HL-60 (cell line): ENCODE data around the gene SNX10.

ENCODE experiments used
- DNase-seq, 2 experiments: peaks; one replicate each; pipeline ENCODE4 v3.0.0-alpha.2; 2010 to 2020; ENCODE audit warnings: low read depth in 1 of 2, low spot score in 1 of 2
- H3K27ac ChIP-seq: fragments of 250-450 bp; sonication (Bioruptor Pico); replicated peaks from 2 replicates; pipeline ENCODE4 v1.5.1; 2020; ENCODE audit warnings: mild to moderate bottlenecking, moderate library complexity
- H3K27me3 ChIP-seq: fragments of 250-450 bp; sonication (Bioruptor Pico); 2 replicates; pipeline ENCODE4 v1.5.1; 2021; ENCODE audit warnings: mild to moderate bottlenecking, moderate library complexity; ENCODE audit not compliant: insufficient read depth, poor library complexity, severe bottlenecking
- H3K4me3 ChIP-seq: replicated peaks from 2 replicates; pipeline ENCODE4 v1.5.1; 2011; ENCODE audit warnings: mild to moderate bottlenecking, control low read depth, low read length; ENCODE audit not compliant: insufficient read depth
- GABPA ChIP-seq: IDR thresholded peaks from 2 replicates; pipeline ENCODE4 v1.6.1; 2012; ENCODE audit warnings: low read depth
- POLR2AphosphoS5 ChIP-seq: IDR thresholded peaks from 2 replicates; pipeline ENCODE4 v1.6.1; 2012; ENCODE audit warnings: low read depth
- REST ChIP-seq: IDR thresholded peaks from 2 replicates; pipeline ENCODE4 v1.6.1; 2012; ENCODE audit warnings: low read depth; ENCODE audit not compliant: insufficient replicate concordance
- SPI1 ChIP-seq: IDR thresholded peaks from 2 replicates; pipeline ENCODE4 v1.6.1; 2012; ENCODE audit warnings: low read depth, mild to moderate bottlenecking, borderline replicate concordance
- TF ChIP-seq, protein P1 (sequence below): IDR thresholded peaks from one replicate; pipeline ENCODE4 v1.5.1; 2011; ENCODE audit warnings: low read length, control low read depth, inconsistent platforms; ENCODE audit not compliant: insufficient read depth

Gene SNX10

GRCh38 chr7:26328498-26329390, 37.1 kb downstream of the SNX10 start:
- no peaks in the 10 kb centered on the region for H3K27me3 ChIP-seq
- peak overlapping the region; percentile 64 for H3K27ac ChIP-seq
- peak in 1 of 2 experiments; percentile 23 for DNase-seq
- TF ChIP-seq GABPA = no peak
- TF ChIP-seq, protein P1, sequence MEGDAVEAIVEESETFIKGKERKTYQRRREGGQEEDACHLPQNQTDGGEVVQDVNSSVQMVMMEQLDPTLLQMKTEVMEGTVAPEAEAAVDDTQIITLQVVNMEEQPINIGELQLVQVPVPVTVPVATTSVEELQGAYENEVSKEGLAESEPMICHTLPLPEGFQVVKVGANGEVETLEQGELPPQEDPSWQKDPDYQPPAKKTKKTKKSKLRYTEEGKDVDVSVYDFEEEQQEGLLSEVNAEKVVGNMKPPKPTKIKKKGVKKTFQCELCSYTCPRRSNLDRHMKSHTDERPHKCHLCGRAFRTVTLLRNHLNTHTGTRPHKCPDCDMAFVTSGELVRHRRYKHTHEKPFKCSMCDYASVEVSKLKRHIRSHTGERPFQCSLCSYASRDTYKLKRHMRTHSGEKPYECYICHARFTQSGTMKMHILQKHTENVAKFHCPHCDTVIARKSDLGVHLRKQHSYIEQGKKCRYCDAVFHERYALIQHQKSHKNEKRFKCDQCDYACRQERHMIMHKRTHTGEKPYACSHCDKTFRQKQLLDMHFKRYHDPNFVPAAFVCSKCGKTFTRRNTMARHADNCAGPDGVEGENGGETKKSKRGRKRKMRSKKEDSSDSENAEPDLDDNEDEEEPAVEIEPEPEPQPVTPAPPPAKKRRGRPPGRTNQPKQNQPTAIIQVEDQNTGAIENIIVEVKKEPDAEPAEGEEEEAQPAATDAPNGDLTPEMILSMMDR = no peak
- TF ChIP-seq POLR2AphosphoS5 = no peak
- TF ChIP-seq REST = no peak
- no peak for TF ChIP-seq SPI1
- H3K4me3 ChIP-seq = no peak overlapping the region

GRCh38 chr7:26329520-26330255, 38.0 kb downstream of the SNX10 start:
- Histone ChIP-seq H3K27me3 (no peaks in the 10 kb centered on the region), H3K27ac (peak overlapping the region; percentile 64), H3K4me3 (no peak overlapping the region)
- peak; percentile 87 for DNase-seq
- TF ChIP-seq REST = no peak
- TF ChIP-seq GABPA = no peak
- peak; percentile 98 for TF ChIP-seq SPI1
- TF ChIP-seq, protein P1 = no peak
- TF ChIP-seq POLR2AphosphoS5 = 0 out of 2 replicates have a peak, but pooled peaks have one; percentile 47

GRCh38 chr7:26331113-26331512, 39.5 kb downstream of the SNX10 start:
- no peak overlapping the region for H3K4me3 ChIP-seq
- no peak for TF ChIP-seq GABPA
- TF ChIP-seq, protein P1 = no peak
- no peak for TF ChIP-seq POLR2AphosphoS5
- no peak for TF ChIP-seq REST
- no peak for TF ChIP-seq SPI1
- no peak for DNase-seq
- H3K27me3 ChIP-seq = no peaks in the 10 kb centered on the region
- H3K27ac ChIP-seq = no peak overlapping the region
